ENCODE measurements around the gene HLA-DMA. TPM values are rescaled to one million over a fixed set of nuclear protein-coding genes. Genes with fewer than 3 reads are reported as not detected.

HLA-DMA gene
- total and polyA plus RNA-seq, 3 donors from 2014 or later = 10.1 to 54.5 (median 19.8) TPM

GRCh38 chr6:32970413-32971241 lies 17.7 kb upstream of the HLA-DMA start:
- WGBS, 2 donors = 0 to 1% methylated on average over 19 to 41 of the region's 43 CpGs
- Histone ChIP-seq H3K27me3 (no peaks in the 10 kb centered on the region), H3K4me3 (peak overlapping the region; percentile 82 to 88), H3K4me1 (peaks cover 17% of the 10 kb centered on the region), H3K27ac (peak overlapping the region; percentile 99), H3K9me3 (no peaks in the 10 kb centered on the region), H3K36me3 (ENCODE audit: low read depth, missing control alignments) (no peaks in the 10 kb centered on the region)
- TF ChIP-seq POLR2A (IDR thresholded peaks at IDR 0.05) (no peak), CTCF (IDR thresholded peaks at IDR 0.05) (no peak)
- intact Hi-C loops (cut with DNase I; ENCODE audit: low total_unique reads) = no loop called here
- DNase-seq = peak; percentile 90

- Histone ChIP-seq H3K4me3 (peak overlapping the region; percentile 82 to 88), H3K9me3 (no peaks in the 10 kb centered on the region), H3K27me3 (no peaks in the 10 kb centered on the region), H3K36me3 (ENCODE audit: low read depth, missing control alignments) (no peaks in the 10 kb centered on the region), H3K4me1 (peaks cover 20% of the 10 kb centered on the region), H3K27ac (peak overlapping the region; percentile 99)
- intact Hi-C loops (cut with DNase I; ENCODE audit: low total_unique reads) = no loop called here
- peak; percentile 86 for DNase-seq
- WGBS, 2 donors = 0 to 1% methylated on average over 18 to 19 of the region's 19 CpGs
- TF ChIP-seq CTCF (IDR thresholded peaks at IDR 0.05) (peak; percentile 43 to 79 (median 64)), POLR2A (IDR thresholded peaks at IDR 0.05) (no peak)
These were observed 17.0 kb upstream of the HLA-DMA start for GRCh38 chr6:32969685-32970412.

- Histone ChIP-seq H3K36me3 (ENCODE audit: low read depth, missing control alignments) (no peaks in the 10 kb centered on the region), H3K27ac (peak overlapping the region; percentile 99), H3K4me3 (peak overlapping the region; percentile 82 to 88), H3K27me3 (no peaks in the 10 kb centered on the region), H3K9me3 (no peaks in the 10 kb centered on the region), H3K4me1 (peaks cover 20% of the 10 kb centered on the region)
- 0% methylated on average over 10 to 40 of the region's 40 CpGs for WGBS, 2 donors
- TF ChIP-seq CTCF (IDR thresholded peaks at IDR 0.05) (no peak), POLR2A (IDR thresholded peaks at IDR 0.05) (no peak)
- DNase-seq = peak; percentile 73
- intact Hi-C loops (cut with DNase I; ENCODE audit: low total_unique reads) = no loop called here
These were observed 16.2 kb upstream of the HLA-DMA start for GRCh38 chr6:32968867-32969684.

- peak; percentile 95 for DNase-seq
- peak within 1 kb of the TSS; percentile 99 for H3K27ac ChIP-seq
- intact Hi-C loops (cut with DNase I; ENCODE audit: low total_unique reads) = no loop called here
- peak; percentile 84 for TF ChIP-seq POLR2A (IDR thresholded peaks at IDR 0.05)
- peak in 1 of 3 experiments; percentile 27 for TF ChIP-seq CTCF (IDR thresholded peaks at IDR 0.05)
- no peaks in the 10 kb centered on the region for H3K9me3 ChIP-seq
- H3K4me3 ChIP-seq = peak within 1 kb of the TSS; percentile 82 to 88
- H3K36me3 ChIP-seq (ENCODE audit: low read depth, missing control alignments) = no peaks in the 10 kb centered on the region
- 0% methylated on average over 13 to 61 of the region's 62 CpGs for WGBS, 2 donors
- no peaks in the 10 kb centered on the region for H3K27me3 ChIP-seq
- H3K4me1 ChIP-seq = peaks cover 26% of the 10 kb centered on the region
These were observed 15.4 kb upstream of the HLA-DMA start, which contains the start of gene BRD2 for GRCh38 chr6:32968093-32968866. TSS of gene BRD2 (plus strand) at chr6:32968594. CDS start at chr6:32972899, 4,305 bp downstream.
